Right cardiac atrium (tissue), 5 donors: Measurements from ENCODE around the gene DDX28. TPM values are rescaled to one million over a fixed set of nuclear protein-coding genes. Genes with fewer than 3 reads are reported as not detected.
"Not testable (repeated sequence)": the region's sequence is repeated elsewhere in the genome, so short reads cannot be mapped to it uniquely, and the experiment has no call there.

ENCODE experiments used
- ATAC-seq, 2 donors: fragments of 200-7000 bp; cut with Tn5 transposase; one replicate each; pipeline versions ENCODE4 v1.8.0 to v1.9.1; 2020; ENCODE audit warnings: moderate library complexity in 2 of 2, mild to moderate bottlenecking in 1 of 2
- DNase-seq, 3 donors: peaks; one replicate each; pipeline ENCODE4 v3.0.0-alpha.2; 2020
- H3K27ac ChIP-seq: one replicate; pipeline ENCODE4 v1.5.1; 2013; ENCODE audit warnings: mild to moderate bottlenecking, low read length, control low read depth, moderate library complexity
- H3K27me3 ChIP-seq: one replicate; pipeline ENCODE4 v1.6.1; 2013; ENCODE audit not compliant: control insufficient read depth, insufficient read depth
- H3K4me1 ChIP-seq: one replicate; pipeline ENCODE4 v1.6.1; 2013; ENCODE audit warnings: low read length; ENCODE audit not compliant: control insufficient read depth, insufficient read depth
- H3K4me3 ChIP-seq: one replicate; pipeline ENCODE4 v1.5.1; 2013; ENCODE audit warnings: low read length, control low read depth
- H3K9me3 ChIP-seq: one replicate; pipeline ENCODE4 v1.6.1; 2013; ENCODE audit warnings: low read length; ENCODE audit not compliant: control insufficient read depth
- WGBS: extraction: QIAGEN DNeasy Blood & Tissue Kit; methylation state at CpG from one replicate; pipeline ENCODE4 v1.1.7; 2013; 5-methylcytosine and 5-hydroxymethylcytosine counted together
- intact Hi-C, 4 donors: fragments of 100-400 bp; cut with DNase I; formaldehyde crosslinking; loops; one replicate each; pipeline versions ENCODE4 v1.11.0 to v1.14.0; 2022 to 2023
- polyA plus RNA-seq: library from polyadenylated mRNA; stranded (reverse); fragments of 200-250 nt; gene quantifications from one replicate; pipeline ENCODE4 v1.2.3, GENCODE V29; 2013
- total RNA-seq, 4 donors: library from RNA; stranded (reverse); fragmentation: NEBNext Ultra II Directional; extraction: Animal tissue kit (Norgen Biotek cat#: 25700); gene quantifications; one replicate each; pipeline ENCODE4 v1.2.1, GENCODE V29; 2021
- donor health status: healthy with polysubstance abuse.
- donor health status: DM: no; HTN: yes; CAD: no.
- donor health status: DM: no; HTN: no; CAD: no.
- donor health status: DM: no; HTN: yes; CAD: no; lungs with severe emphysema.
- donor health status: DM: yes; HTN: yes; CAD: no.

Gene DDX28
- total and polyA plus RNA-seq, 5 donors, result 6.7 to 8.4 (median 7.7) TPM

GRCh38 chr16:68015681-68016080 lies 7.4 kb downstream of the DDX28 start, which contains the start of gene DPEP2NB:
Gene DPEP2NB, minus strand, starts transcription at chr16:68015911. Its CDS starts 141 bp downstream, at chr16:68015770.
- WGBS, result 85% methylated on average over 5 of the region's 5 CpGs
- no peak within 1 kb of the TSS for H3K4me3 ChIP-seq
- H3K27ac ChIP-seq, result no peak within 1 kb of the TSS
- DNase-seq (no peak), ATAC-seq (no peak)
- intact Hi-C loops, result no loop called here
- no peaks in the 10 kb centered on the region for H3K27me3 ChIP-seq
- no peaks in the 10 kb centered on the region for H3K4me1 ChIP-seq
- no peaks in the 10 kb centered on the region for H3K9me3 ChIP-seq

GRCh38 chr16:68013440-68013839 lies 9.6 kb downstream of the DDX28 start:
- Histone ChIP-seq H3K9me3 (no peaks in the 10 kb centered on the region), H3K27me3 (no peaks in the 10 kb centered on the region), H3K27ac (no peak overlapping the region), H3K4me3 (no peak overlapping the region), H3K4me1 (no peaks in the 10 kb centered on the region)
- intact Hi-C loops, result no loop called here
- 65% methylated on average over 1 of the region's 1 CpG for WGBS
- ATAC-seq, result no peak
- DNase-seq, result no peak

- H3K4me1 ChIP-seq, DNase-seq, H3K4me3 ChIP-seq, ATAC-seq, H3K27me3 ChIP-seq, intact Hi-C loops, H3K27ac ChIP-seq, H3K9me3 ChIP-seq: not testable (repeated sequence)
- 75% methylated on average over 4 of the region's 4 CpGs for WGBS
Measured at GRCh38 chr16:68009872-68010271, 13.2 kb downstream of the DDX28 start.

GRCh38 chr16:68009157-68009735 lies 13.8 kb downstream of the DDX28 start:
- WGBS, result 65% methylated on average over 9 of the region's 9 CpGs
- Histone ChIP-seq H3K4me1 (no peaks in the 10 kb centered on the region), H3K4me3 (no peak overlapping the region), H3K27ac (no peak overlapping the region), H3K27me3 (no peaks in the 10 kb centered on the region), H3K9me3 (no peaks in the 10 kb centered on the region)
- intact Hi-C loops, result no loop called here
- ATAC-seq, result no peak
- DNase-seq, result peak in 1 of 3 donors; percentile 15

- Histone ChIP-seq H3K27me3 (no peaks in the 10 kb centered on the region), H3K4me3 (no peak overlapping the region), H3K27ac (no peak overlapping the region), H3K4me1 (no peaks in the 10 kb centered on the region), H3K9me3 (no peaks in the 10 kb centered on the region)
- 42% methylated on average over 6 of the region's 6 CpGs for WGBS
- peak; percentile 66 to 80 for ATAC-seq
- intact Hi-C loops, result no loop called here
- DNase-seq, result peak; percentile 30 to 68 (median 66)
Measured at GRCh38 chr16:68005786-68006286, 17.2 kb downstream of the DDX28 start.

- H3K9me3 ChIP-seq, result no peaks in the 10 kb centered on the region
Measured at GRCh38 chr16:68005211-68005610, 17.8 kb downstream of the DDX28 start.

GRCh38 chr16:68003031-68003430 lies 20.0 kb downstream of the DDX28 start:
- H3K27me3 ChIP-seq, result no peaks in the 10 kb centered on the region
- DNase-seq, result no peak
- no peak overlapping the region for H3K27ac ChIP-seq
- intact Hi-C loops, result no loop called here
- H3K9me3 ChIP-seq, result no peaks in the 10 kb centered on the region
- no peaks in the 10 kb centered on the region for H3K4me1 ChIP-seq
- ATAC-seq, result no peak
- no peak overlapping the region for H3K4me3 ChIP-seq
- 82% methylated on average over 4 of the region's 4 CpGs for WGBS

More at GRCh38 chr16:68005211-68005610, 17.8 kb downstream of the DDX28 start:
- Histone ChIP-seq H3K4me1 (no peaks in the 10 kb centered on the region), H3K4me3 (no peak overlapping the region), H3K27me3 (no peaks in the 10 kb centered on the region), H3K27ac (no peak overlapping the region)
- intact Hi-C loops, result no loop called here
- ATAC-seq (no peak), DNase-seq (peak in 1 of 3 donors; percentile 1)
- 81% methylated on average over 9 of the region's 9 CpGs for WGBS

- intact Hi-C loops, result no loop called here
- Histone ChIP-seq H3K4me3 (no peak overlapping the region), H3K9me3 (no peaks in the 10 kb centered on the region), H3K27me3 (no peaks in the 10 kb centered on the region), H3K4me1 (no peaks in the 10 kb centered on the region), H3K27ac (peak overlapping the region; percentile 47)
- peak in 1 of 3 donors; percentile 12 for DNase-seq
- 49% methylated on average over 3 of the region's 3 CpGs for WGBS
- ATAC-seq, result peak; percentile 67 to 92
Measured at GRCh38 chr16:68000450-68000849, 22.6 kb downstream of the DDX28 start.

- H3K27ac ChIP-seq, result peak overlapping the region; percentile 47
- H3K4me3 ChIP-seq, result no peak overlapping the region
- DNase-seq, result no peak
- H3K9me3 ChIP-seq, result no peaks in the 10 kb centered on the region
- no peaks in the 10 kb centered on the region for H3K27me3 ChIP-seq
- intact Hi-C loops, result loop anchor here in 2 of 4 donors (10.0 kb wide), 2 partner anchors 225 to 235 kb away; partner anchors contain the start of gene ESRP2 (in 1 of the 2)
- WGBS, result 63% methylated on average over 2 of the region's 2 CpGs
- peak; percentile 24 to 35 for ATAC-seq
- no peaks in the 10 kb centered on the region for H3K4me1 ChIP-seq
Measured at GRCh38 chr16:67999985-68000384, 23.0 kb downstream of the DDX28 start.

GRCh38 chr16:67998779-67999688 lies 24.0 kb downstream of the DDX28 start, which contains the start of gene DPEP2:
Gene DPEP2, minus strand, starts transcription at chr16:67999484. Its CDS starts 6,272 bp downstream, at chr16:67993212.
- H3K9me3 ChIP-seq, DNase-seq, H3K4me3 ChIP-seq, H3K27me3 ChIP-seq, H3K4me1 ChIP-seq: not testable (repeated sequence)
- intact Hi-C loops, result loop anchor here in 2 of 4 donors (10.0 kb wide), 2 partner anchors 226 to 236 kb away; partner anchors contain the start of gene ESRP2 (in 1 of the 2)
- ATAC-seq, result peak; percentile 47 to 62
- 68% methylated on average over 18 of the region's 18 CpGs for WGBS
- peak within 1 kb of the TSS; percentile 47 for H3K27ac ChIP-seq
